ENCODE measurements around the gene PRPH.
A peak's percentile ranks its signal among the peaks of the same experiment; 100 is the strongest.

The PRPH gene

DNA sequence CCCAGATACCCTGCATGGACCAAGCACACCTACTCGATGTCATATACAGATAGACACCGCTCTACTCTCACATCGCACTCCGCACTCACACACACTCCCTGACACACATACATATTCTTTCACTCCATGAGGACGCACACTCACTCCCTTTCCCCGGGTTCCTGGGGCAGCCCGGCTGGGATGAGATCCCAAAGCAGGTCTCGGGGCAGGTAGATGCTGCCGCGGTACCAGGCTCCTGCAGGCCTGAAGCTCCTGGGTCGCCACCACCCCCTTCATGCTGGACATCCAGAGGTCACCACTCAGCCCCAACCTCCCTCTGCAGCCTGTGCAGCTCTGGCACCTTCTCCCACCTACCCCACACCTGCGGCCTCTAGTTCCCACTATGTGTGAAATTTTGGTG is 39.7 kb downstream of the PRPH start:
- Histone ChIP-seq H3K79me2 (ENCODE audit: low read length) (no peaks in the 10 kb centered on the region), H3K4me2 (ENCODE audit: low read depth, low read length) (no peak overlapping the region), H3K36me3 (replicated peaks; ENCODE audit: insufficient read depth, low read length) (no peaks in the 10 kb centered on the region), H3F3A (ENCODE audit: insufficient read depth, low read length) (peaks cover 16% of the 10 kb centered on the region), H3K4me1 (ENCODE audit: low read length) (no peaks in the 10 kb centered on the region), H2AFZ (ENCODE audit: low read length) (no peak overlapping the region), H3K9me2 (replicated peaks; ENCODE audit: insufficient read depth, low read length) (no peaks in the 10 kb centered on the region), H3K4me3 (ENCODE audit: low read length) (no peak overlapping the region), H3K9me3 (replicated peaks; ENCODE audit: insufficient read depth, low read length) (no peaks in the 10 kb centered on the region), H3K27ac (ENCODE audit: low read length) (no peak overlapping the region), H4K20me1 (ENCODE audit: insufficient read depth, low read length) (no peaks in the 10 kb centered on the region), H3K27me3 (replicated peaks; ENCODE audit: insufficient read depth, low read length) (peaks cover 33% of the 10 kb centered on the region), H3K9ac (ENCODE audit: low read length) (no peak overlapping the region)
- no peak for DNase-seq
- TF ChIP-seq EZH2 (optimal IDR thresholded peaks at IDR 0.05; ENCODE audit: low read depth, low read length) (no peak), EZH2phosphoT487 (IDR thresholded peaks at IDR 0.05; ENCODE audit: low read length) (no peak)
- TF ChIP-seq, protein P1, sequence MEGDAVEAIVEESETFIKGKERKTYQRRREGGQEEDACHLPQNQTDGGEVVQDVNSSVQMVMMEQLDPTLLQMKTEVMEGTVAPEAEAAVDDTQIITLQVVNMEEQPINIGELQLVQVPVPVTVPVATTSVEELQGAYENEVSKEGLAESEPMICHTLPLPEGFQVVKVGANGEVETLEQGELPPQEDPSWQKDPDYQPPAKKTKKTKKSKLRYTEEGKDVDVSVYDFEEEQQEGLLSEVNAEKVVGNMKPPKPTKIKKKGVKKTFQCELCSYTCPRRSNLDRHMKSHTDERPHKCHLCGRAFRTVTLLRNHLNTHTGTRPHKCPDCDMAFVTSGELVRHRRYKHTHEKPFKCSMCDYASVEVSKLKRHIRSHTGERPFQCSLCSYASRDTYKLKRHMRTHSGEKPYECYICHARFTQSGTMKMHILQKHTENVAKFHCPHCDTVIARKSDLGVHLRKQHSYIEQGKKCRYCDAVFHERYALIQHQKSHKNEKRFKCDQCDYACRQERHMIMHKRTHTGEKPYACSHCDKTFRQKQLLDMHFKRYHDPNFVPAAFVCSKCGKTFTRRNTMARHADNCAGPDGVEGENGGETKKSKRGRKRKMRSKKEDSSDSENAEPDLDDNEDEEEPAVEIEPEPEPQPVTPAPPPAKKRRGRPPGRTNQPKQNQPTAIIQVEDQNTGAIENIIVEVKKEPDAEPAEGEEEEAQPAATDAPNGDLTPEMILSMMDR (IDR thresholded peaks at IDR 0.05; ENCODE audit: low read length), result no peak

DNA sequence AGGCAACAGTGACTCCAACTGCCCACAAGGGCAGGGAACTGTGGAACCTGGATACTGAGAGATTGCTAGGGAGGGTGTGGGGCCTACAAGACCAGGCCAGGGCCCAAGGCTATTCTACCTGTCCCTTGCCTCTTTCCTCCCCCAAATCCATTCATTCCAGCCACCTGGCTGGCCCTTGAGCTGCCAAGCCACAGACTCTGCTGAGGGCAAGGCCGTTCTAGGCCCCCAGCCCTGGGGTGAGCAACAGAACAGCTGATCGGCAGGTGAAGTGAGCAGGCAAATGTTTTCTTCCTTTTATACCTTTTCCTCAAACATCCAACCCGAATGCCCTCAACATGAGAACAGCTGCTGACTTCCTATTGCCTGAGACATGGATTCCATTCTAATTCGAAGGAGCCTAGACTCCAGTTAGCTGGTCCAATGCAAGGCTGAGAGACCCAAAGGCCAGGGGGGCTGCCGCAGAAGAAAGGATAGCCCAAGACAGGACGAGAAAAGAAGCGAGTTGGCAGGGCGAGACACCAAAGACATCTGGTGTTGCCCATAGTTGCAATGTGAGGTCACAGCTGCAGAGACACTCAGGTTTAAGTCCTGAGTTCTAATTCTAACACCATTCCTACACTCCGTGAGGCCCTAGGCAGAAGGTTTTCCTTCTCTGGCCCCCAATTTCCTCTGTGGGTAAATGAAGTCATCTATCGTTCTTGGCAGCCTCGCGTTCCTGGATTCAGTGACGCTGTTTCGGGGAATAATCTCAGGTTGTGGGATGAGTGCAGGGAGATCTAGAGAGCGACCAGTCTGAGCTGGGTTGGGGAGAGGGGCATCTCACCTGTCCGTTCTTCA is 40.4 kb downstream of the PRPH start:
- peaks cover 38% of the 10 kb centered on the region for H3K27me3 ChIP-seq (replicated peaks; ENCODE audit: insufficient read depth, low read length)
- no peaks in the 10 kb centered on the region for H3K9me3 ChIP-seq (replicated peaks; ENCODE audit: insufficient read depth, low read length)
- H3K79me2 ChIP-seq (ENCODE audit: low read length), result no peaks in the 10 kb centered on the region
- H2AFZ ChIP-seq (ENCODE audit: low read length), result no peak overlapping the region
- H3K9ac ChIP-seq (ENCODE audit: low read length), result no peak overlapping the region
- no peaks in the 10 kb centered on the region for H3K36me3 ChIP-seq (replicated peaks; ENCODE audit: insufficient read depth, low read length)
- H3F3A ChIP-seq (ENCODE audit: insufficient read depth, low read length), result peaks cover 16% of the 10 kb centered on the region
- H3K4me2 ChIP-seq (ENCODE audit: low read depth, low read length), result no peak overlapping the region
- no peaks in the 10 kb centered on the region for H3K9me2 ChIP-seq (replicated peaks; ENCODE audit: insufficient read depth, low read length)
- H4K20me1 ChIP-seq (ENCODE audit: insufficient read depth, low read length), result no peaks in the 10 kb centered on the region
- no peaks in the 10 kb centered on the region for H3K4me1 ChIP-seq (ENCODE audit: low read length)
- TF ChIP-seq EZH2 (optimal IDR thresholded peaks at IDR 0.05; ENCODE audit: low read depth, low read length), result no peak
- TF ChIP-seq, protein P1 (IDR thresholded peaks at IDR 0.05; ENCODE audit: low read length), result no peak
- H3K27ac ChIP-seq (ENCODE audit: low read length), result no peak overlapping the region
- H3K4me3 ChIP-seq (ENCODE audit: low read length), result no peak overlapping the region
- DNase-seq, result no peak

DNA sequence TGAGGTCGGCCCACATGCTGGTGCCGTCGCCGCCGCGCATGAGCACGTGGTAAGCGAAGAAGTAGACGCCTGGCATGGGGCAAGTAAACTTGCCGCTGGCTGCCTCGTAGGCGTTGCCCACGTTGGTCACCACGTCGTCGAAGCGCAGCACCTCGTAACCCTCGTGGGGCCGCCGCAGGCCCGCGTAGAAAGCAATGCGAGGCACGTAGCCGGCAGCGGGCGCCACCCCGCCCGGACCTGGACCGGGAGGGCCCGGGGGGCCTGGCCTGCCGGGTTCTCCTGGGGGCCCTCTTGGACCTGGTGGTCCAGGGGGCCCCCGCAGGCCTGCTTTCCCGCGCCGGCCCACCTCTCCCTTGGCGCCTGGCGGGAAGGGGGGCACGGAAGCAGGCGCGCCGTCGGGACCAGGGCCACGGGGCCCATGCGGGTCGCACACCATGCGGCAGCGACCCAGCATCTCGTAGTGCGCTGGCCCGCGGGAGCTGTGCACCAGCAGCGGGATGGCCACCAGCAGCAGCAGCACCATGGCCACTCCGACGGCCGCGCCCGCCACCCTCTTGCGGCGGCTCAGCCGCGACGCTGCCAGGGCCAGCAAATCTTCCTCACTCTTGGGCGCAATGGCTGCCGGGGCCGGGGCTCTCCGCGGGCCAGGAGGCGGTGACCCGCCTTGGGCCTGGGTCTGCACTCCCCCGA is 41.2 kb downstream of the PRPH start:
- TF ChIP-seq EZH2phosphoT487 (IDR thresholded peaks at IDR 0.05; ENCODE audit: low read length), result no peak
- TF ChIP-seq, protein P1 (IDR thresholded peaks at IDR 0.05; ENCODE audit: low read length), result no peak
- no peak for TF ChIP-seq EZH2 (optimal IDR thresholded peaks at IDR 0.05; ENCODE audit: low read depth, low read length)
- Histone ChIP-seq H3K27ac (ENCODE audit: low read length) (no peak overlapping the region), H4K20me1 (ENCODE audit: insufficient read depth, low read length) (no peaks in the 10 kb centered on the region), H3K4me2 (ENCODE audit: low read depth, low read length) (0 out of 2 replicates have a peak overlapping the region, but pooled peaks have one; percentile 94), H3F3A (ENCODE audit: insufficient read depth, low read length) (peaks cover 16% of the 10 kb centered on the region), H3K4me3 (ENCODE audit: low read length) (no peak overlapping the region), H3K4me1 (ENCODE audit: low read length) (no peaks in the 10 kb centered on the region), H3K9ac (ENCODE audit: low read length) (no peak overlapping the region), H3K27me3 (replicated peaks; ENCODE audit: insufficient read depth, low read length) (peaks cover 46% of the 10 kb centered on the region), H3K79me2 (ENCODE audit: low read length) (no peaks in the 10 kb centered on the region), H2AFZ (ENCODE audit: low read length) (no peak overlapping the region), H3K9me3 (replicated peaks; ENCODE audit: insufficient read depth, low read length) (no peaks in the 10 kb centered on the region), H3K36me3 (replicated peaks; ENCODE audit: insufficient read depth, low read length) (no peaks in the 10 kb centered on the region), H3K9me2 (replicated peaks; ENCODE audit: insufficient read depth, low read length) (no peaks in the 10 kb centered on the region)
- DNase-seq, result no peak

Measured in MM.1S (cell line).